ENCODE measurements around the gene CACNA1A.

DNA sequence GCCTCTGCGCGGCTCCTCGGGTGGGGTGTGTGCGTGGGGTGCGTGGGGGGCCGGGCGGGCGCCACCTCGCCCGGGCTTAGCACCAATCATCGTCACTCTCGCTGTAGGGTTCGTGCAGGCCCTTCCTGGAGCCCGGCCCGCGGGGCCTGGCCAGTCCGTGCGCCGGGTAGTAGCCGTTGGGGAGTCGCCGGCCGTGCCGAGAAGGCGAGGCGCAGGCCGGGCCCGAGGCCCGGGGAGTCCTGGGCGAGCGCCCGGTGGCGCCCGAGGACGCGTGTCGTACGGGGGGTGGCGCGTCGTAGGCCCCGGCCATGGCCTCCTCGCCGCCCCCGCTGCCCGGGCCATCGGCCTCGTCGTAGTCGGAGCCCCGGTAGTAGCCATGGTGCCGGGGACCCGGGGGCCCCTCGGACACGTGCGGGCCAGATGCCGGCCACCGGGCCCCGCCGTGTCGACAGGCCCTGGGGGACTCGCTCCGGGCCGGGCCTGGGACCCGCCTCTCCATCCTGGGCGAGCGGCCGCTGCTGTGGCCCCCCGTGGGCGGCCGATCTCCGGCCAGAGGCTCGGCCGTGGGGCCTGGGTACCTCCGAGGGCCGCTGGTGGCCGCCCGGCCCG lies 298.9 kb downstream of the CACNA1A start:
- TF ChIP-seq, protein P1, sequence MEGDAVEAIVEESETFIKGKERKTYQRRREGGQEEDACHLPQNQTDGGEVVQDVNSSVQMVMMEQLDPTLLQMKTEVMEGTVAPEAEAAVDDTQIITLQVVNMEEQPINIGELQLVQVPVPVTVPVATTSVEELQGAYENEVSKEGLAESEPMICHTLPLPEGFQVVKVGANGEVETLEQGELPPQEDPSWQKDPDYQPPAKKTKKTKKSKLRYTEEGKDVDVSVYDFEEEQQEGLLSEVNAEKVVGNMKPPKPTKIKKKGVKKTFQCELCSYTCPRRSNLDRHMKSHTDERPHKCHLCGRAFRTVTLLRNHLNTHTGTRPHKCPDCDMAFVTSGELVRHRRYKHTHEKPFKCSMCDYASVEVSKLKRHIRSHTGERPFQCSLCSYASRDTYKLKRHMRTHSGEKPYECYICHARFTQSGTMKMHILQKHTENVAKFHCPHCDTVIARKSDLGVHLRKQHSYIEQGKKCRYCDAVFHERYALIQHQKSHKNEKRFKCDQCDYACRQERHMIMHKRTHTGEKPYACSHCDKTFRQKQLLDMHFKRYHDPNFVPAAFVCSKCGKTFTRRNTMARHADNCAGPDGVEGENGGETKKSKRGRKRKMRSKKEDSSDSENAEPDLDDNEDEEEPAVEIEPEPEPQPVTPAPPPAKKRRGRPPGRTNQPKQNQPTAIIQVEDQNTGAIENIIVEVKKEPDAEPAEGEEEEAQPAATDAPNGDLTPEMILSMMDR (conservative IDR thresholded peaks at IDR 0.05; ENCODE audit: low read depth, low read length): no peak
- TF ChIP-seq RCOR1 (IDR thresholded peaks at IDR 0.05; ENCODE audit: insufficient replicate concordance, low read length) (no peak), POLR2A (IDR thresholded peaks at IDR 0.05; ENCODE audit: low read depth, low read length) (no peak), RFX5 (IDR thresholded peaks at IDR 0.05; ENCODE audit: low read depth, low read length) (no peak), SMC3 (IDR thresholded peaks at IDR 0.05; ENCODE audit: low read depth, low read length) (no peak), FOS (IDR thresholded peaks at IDR 0.05; ENCODE audit: low read depth, low read length) (no peak), RAD21 (IDR thresholded peaks at IDR 0.05; ENCODE audit: low read length) (no peak), NFE2L2 (IDR thresholded peaks at IDR 0.05; ENCODE audit: low read depth, low read length) (no peak)

All from IMR-90 (cell line).